ENCODE results near the gene PIGS.

The PIGS gene

DNA sequence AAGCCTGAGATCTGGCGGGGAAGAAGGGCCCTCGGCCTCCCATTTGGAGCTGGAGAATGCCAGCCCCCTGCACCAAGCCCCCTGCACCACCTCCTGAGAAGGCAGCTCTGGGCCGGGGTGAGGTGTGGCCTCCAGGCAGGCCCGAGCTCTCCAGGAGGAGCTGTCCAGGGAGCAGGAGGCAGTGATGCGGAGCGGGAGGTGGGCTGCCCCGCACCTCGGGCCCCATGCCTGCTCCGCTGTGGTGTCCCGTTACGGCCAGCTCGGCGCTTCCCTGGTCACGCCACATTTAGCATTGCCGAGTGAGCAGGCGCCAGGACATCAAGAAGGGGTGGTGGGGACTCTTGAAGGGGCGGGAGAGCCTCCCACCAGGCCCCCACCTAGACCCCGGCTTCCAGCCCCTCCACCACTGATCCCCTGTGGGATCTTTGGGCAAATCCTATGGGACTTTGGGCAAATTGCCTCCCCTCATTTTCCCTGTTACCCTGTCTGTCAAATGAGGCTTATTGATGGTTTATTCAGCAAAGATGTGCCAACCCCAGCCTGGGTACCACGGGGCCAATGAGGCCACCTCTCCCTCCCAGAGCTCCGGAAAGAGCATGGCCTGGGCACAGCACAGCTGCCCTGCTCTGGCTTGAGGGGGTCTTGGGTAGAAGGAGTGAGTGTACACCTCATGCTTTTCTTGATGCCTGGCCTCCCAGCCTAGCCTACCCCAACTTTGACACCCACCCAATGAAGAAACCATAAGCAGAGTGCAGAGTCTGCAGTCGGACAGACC is 49.8 kb downstream of the PIGS start:
- no peak overlapping the region for H3K18ac ChIP-seq (ENCODE audit: low read depth in 1 of 2, low read length in 2 of 2)
- 40% methylated on average over 13 of the region's 21 CpGs for WGBS

GRCh38 chr17:28520687-28521086 is 50.6 kb downstream of the PIGS start:
- no peaks in the 10 kb centered on the region for H3K9me3 ChIP-seq (ENCODE audit: control insufficient read depth, low read length)
- H3K18ac ChIP-seq (ENCODE audit: low read depth in 1 of 2, low read length in 2 of 2), result no peak overlapping the region
- H3K27me3 ChIP-seq (ENCODE audit: control insufficient read depth in 1 of 2, insufficient read depth in 1 of 2, low read length in 2 of 2), result peaks cover 28 to 44% of the 10 kb centered on the region in 2 experiments
- no peak overlapping the region for H3K4me2 ChIP-seq (ENCODE audit: low read length, poor library complexity, severe bottlenecking)
- no peak overlapping the region for H2BK15ac ChIP-seq (ENCODE audit: low read depth, poor library complexity, severe bottlenecking)
- H3K4ac ChIP-seq (ENCODE audit: low read depth in 1 of 2, low read length in 2 of 2), result no peak overlapping the region
- no peaks in the 10 kb centered on the region for H3K36me3 ChIP-seq (ENCODE audit: control insufficient read depth in 1 of 2, insufficient read depth in 2 of 2, low read depth in 1 of 2, low read length in 2 of 2)
- no peak overlapping the region for H3K27ac ChIP-seq (ENCODE audit: low read length, poor library complexity, severe bottlenecking)
- H2BK12ac ChIP-seq (ENCODE audit: low read length in 2 of 2), result no peak overlapping the region
- H2AK5ac ChIP-seq (ENCODE audit: low read length, severe bottlenecking), result no peak overlapping the region
- H2BK5ac ChIP-seq (ENCODE audit: low read depth, low read length, poor library complexity, severe bottlenecking), result no peak overlapping the region
- WGBS, result 60% methylated on average over 6 of the region's 6 CpGs
- H3K14ac ChIP-seq (ENCODE audit: low read length in 2 of 2), result no peak overlapping the region
- no peak overlapping the region for H2BK120ac ChIP-seq (ENCODE audit: low read depth, low read length)
- H2AFZ ChIP-seq (ENCODE audit: low read depth, low read length), result no peak overlapping the region
- H3K79me1 ChIP-seq (replicated peaks; ENCODE audit: low read length, poor library complexity, severe bottlenecking), result no peaks in the 10 kb centered on the region
- no peak for DNase-seq
- no peak overlapping the region for H3K23ac ChIP-seq (ENCODE audit: low read length in 2 of 2)
- no peak overlapping the region for H4K91ac ChIP-seq (ENCODE audit: low read length)
- no peak overlapping the region for H3K4me3 ChIP-seq (ENCODE audit: insufficient read depth in 1 of 2, low read depth in 1 of 2, low read length in 2 of 2)
- H4K8ac ChIP-seq (ENCODE audit: low read length), result no peak overlapping the region
- H3K9ac ChIP-seq (ENCODE audit: low read length), result no peak overlapping the region
- H3K4me1 ChIP-seq (ENCODE audit: control insufficient read depth, insufficient read depth, low read depth, low read length), result peaks cover 17% of the 10 kb centered on the region

More for the DNA sequence above, 49.8 kb downstream of the PIGS start:
- Histone ChIP-seq H3K23ac (ENCODE audit: low read length in 2 of 2) (no peak overlapping the region), H2BK15ac (ENCODE audit: low read depth, poor library complexity, severe bottlenecking) (no peak overlapping the region), H3K4ac (ENCODE audit: low read depth in 1 of 2, low read length in 2 of 2) (no peak overlapping the region), H4K91ac (ENCODE audit: low read length) (no peak overlapping the region), H3K14ac (ENCODE audit: low read length in 2 of 2) (no peak overlapping the region), H2BK12ac (ENCODE audit: low read length in 2 of 2) (no peak overlapping the region), H4K8ac (ENCODE audit: low read length) (no peak overlapping the region), H3K36me3 (ENCODE audit: control insufficient read depth in 1 of 2, insufficient read depth in 2 of 2, low read depth in 1 of 2, low read length in 2 of 2) (no peaks in the 10 kb centered on the region), H3K79me1 (replicated peaks; ENCODE audit: low read length, poor library complexity, severe bottlenecking) (no peaks in the 10 kb centered on the region), H3K4me1 (ENCODE audit: control insufficient read depth, insufficient read depth, low read depth, low read length) (peaks cover 17% of the 10 kb centered on the region), H3K27ac (ENCODE audit: low read length, poor library complexity, severe bottlenecking) (no peak overlapping the region), H3K9me3 (ENCODE audit: control insufficient read depth, low read length) (no peaks in the 10 kb centered on the region), H2AK5ac (ENCODE audit: low read length, severe bottlenecking) (no peak overlapping the region), H3K4me3 (ENCODE audit: insufficient read depth in 1 of 2, low read depth in 1 of 2, low read length in 2 of 2) (no peak overlapping the region), H3K27me3 (ENCODE audit: control insufficient read depth in 1 of 2, insufficient read depth in 1 of 2, low read length in 2 of 2) (peaks cover 28 to 38% of the 10 kb centered on the region in 2 experiments), H3K4me2 (ENCODE audit: low read length, poor library complexity, severe bottlenecking) (no peak overlapping the region), H2AFZ (ENCODE audit: low read depth, low read length) (no peak overlapping the region), H2BK5ac (ENCODE audit: low read depth, low read length, poor library complexity, severe bottlenecking) (no peak overlapping the region), H2BK120ac (ENCODE audit: low read depth, low read length) (no peak overlapping the region), H3K9ac (ENCODE audit: low read length) (no peak overlapping the region)
- no peak for DNase-seq

GRCh38 chr17:28519236-28519635 is 52.1 kb downstream of the PIGS start:
- Histone ChIP-seq H3K9ac (ENCODE audit: low read length) (no peak overlapping the region), H2BK120ac (ENCODE audit: low read depth, low read length) (no peak overlapping the region), H2BK5ac (ENCODE audit: low read depth, low read length, poor library complexity, severe bottlenecking) (no peak overlapping the region), H3K4me1 (ENCODE audit: control insufficient read depth, insufficient read depth, low read depth, low read length) (peaks cover 9% of the 10 kb centered on the region), H2AK5ac (ENCODE audit: low read length, severe bottlenecking) (no peak overlapping the region), H3K4me2 (ENCODE audit: low read length, poor library complexity, severe bottlenecking) (no peak overlapping the region), H3K9me3 (ENCODE audit: control insufficient read depth, low read length) (no peaks in the 10 kb centered on the region), H3K18ac (ENCODE audit: low read depth in 1 of 2, low read length in 2 of 2) (no peak overlapping the region), H2BK15ac (ENCODE audit: low read depth, poor library complexity, severe bottlenecking) (no peak overlapping the region), H3K14ac (ENCODE audit: low read length in 2 of 2) (no peak overlapping the region), H3K27ac (ENCODE audit: low read length, poor library complexity, severe bottlenecking) (no peak overlapping the region), H2BK12ac (ENCODE audit: low read length in 2 of 2) (no peak overlapping the region), H3K4me3 (ENCODE audit: insufficient read depth in 1 of 2, low read depth in 1 of 2, low read length in 2 of 2) (no peak overlapping the region), H2AFZ (ENCODE audit: low read depth, low read length) (no peak overlapping the region), H3K27me3 (ENCODE audit: control insufficient read depth in 1 of 2, insufficient read depth in 1 of 2, low read length in 2 of 2) (peaks cover 39 to 57% of the 10 kb centered on the region in 2 experiments), H3K23ac (ENCODE audit: low read length in 2 of 2) (no peak overlapping the region), H4K8ac (ENCODE audit: low read length) (no peak overlapping the region), H3K79me1 (replicated peaks; ENCODE audit: low read length, poor library complexity, severe bottlenecking) (no peaks in the 10 kb centered on the region), H3K36me3 (ENCODE audit: control insufficient read depth in 1 of 2, insufficient read depth in 2 of 2, low read depth in 1 of 2, low read length in 2 of 2) (no peaks in the 10 kb centered on the region), H3K4ac (ENCODE audit: low read depth in 1 of 2, low read length in 2 of 2) (no peak overlapping the region), H4K91ac (ENCODE audit: low read length) (no peak overlapping the region)
- WGBS, result 75% methylated on average over 5 of the region's 5 CpGs
- no peak for DNase-seq

- Histone ChIP-seq H3K18ac (ENCODE audit: low read depth in 1 of 2, low read length in 2 of 2) (no peak overlapping the region), H2AFZ (ENCODE audit: low read depth, low read length) (no peak overlapping the region), H2BK12ac (ENCODE audit: low read length in 2 of 2) (no peak overlapping the region), H3K27me3 (ENCODE audit: control insufficient read depth in 1 of 2, insufficient read depth in 1 of 2, low read length in 2 of 2) (peaks cover 45 to 64% of the 10 kb centered on the region in 2 experiments), H3K79me1 (replicated peaks; ENCODE audit: low read length, poor library complexity, severe bottlenecking) (no peaks in the 10 kb centered on the region), H3K4ac (ENCODE audit: low read depth in 1 of 2, low read length in 2 of 2) (no peak overlapping the region), H2BK120ac (ENCODE audit: low read depth, low read length) (no peak overlapping the region), H4K8ac (ENCODE audit: low read length) (no peak overlapping the region), H3K9ac (ENCODE audit: low read length) (no peak overlapping the region), H3K9me3 (ENCODE audit: control insufficient read depth, low read length) (no peaks in the 10 kb centered on the region), H2AK5ac (ENCODE audit: low read length, severe bottlenecking) (no peak overlapping the region), H3K14ac (ENCODE audit: low read length in 2 of 2) (no peak overlapping the region), H3K4me1 (ENCODE audit: control insufficient read depth, insufficient read depth, low read depth, low read length) (peaks cover 9% of the 10 kb centered on the region), H3K23ac (ENCODE audit: low read length in 2 of 2) (no peak overlapping the region), H3K27ac (ENCODE audit: low read length, poor library complexity, severe bottlenecking) (no peak overlapping the region), H4K91ac (ENCODE audit: low read length) (no peak overlapping the region), H3K4me3 (ENCODE audit: insufficient read depth in 1 of 2, low read depth in 1 of 2, low read length in 2 of 2) (no peak overlapping the region), H2BK5ac (ENCODE audit: low read depth, low read length, poor library complexity, severe bottlenecking) (no peak overlapping the region), H2BK15ac (ENCODE audit: low read depth, poor library complexity, severe bottlenecking) (no peak overlapping the region), H3K36me3 (ENCODE audit: control insufficient read depth in 1 of 2, insufficient read depth in 2 of 2, low read depth in 1 of 2, low read length in 2 of 2) (no peaks in the 10 kb centered on the region), H3K4me2 (ENCODE audit: low read length, poor library complexity, severe bottlenecking) (no peak overlapping the region)
- 96% methylated on average over 6 of the region's 7 CpGs for WGBS
- DNase-seq, result no peak
These were observed 52.7 kb downstream of the PIGS start for GRCh38 chr17:28518578-28518977.

Data from mesenchymal stem cell (in vitro differentiated cells and primary cell).